ENCODE results near the gene ESYT1.
A peak's percentile ranks its signal among the peaks of the same experiment; 100 is the strongest.

The ESYT1 gene

DNA sequence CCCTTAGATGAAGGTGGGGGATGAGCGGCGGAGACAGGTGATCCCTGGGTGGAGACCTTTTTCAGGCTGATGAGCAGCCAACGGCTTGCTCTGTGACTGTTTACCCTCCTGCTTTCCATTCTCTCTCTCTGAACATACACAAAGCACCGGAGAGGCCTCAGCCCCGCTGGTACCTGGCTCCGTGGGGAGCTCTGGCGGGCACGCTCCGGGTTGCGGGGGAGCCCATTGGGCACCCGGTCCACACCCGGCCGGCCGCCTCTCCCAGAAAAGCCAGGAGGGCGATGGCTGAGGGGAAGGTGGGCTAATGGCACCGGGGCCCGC lies 60.7 kb downstream of the ESYT1 start:
- peak; percentile 29 for DNase-seq (ENCODE audit: low read depth)

DNA sequence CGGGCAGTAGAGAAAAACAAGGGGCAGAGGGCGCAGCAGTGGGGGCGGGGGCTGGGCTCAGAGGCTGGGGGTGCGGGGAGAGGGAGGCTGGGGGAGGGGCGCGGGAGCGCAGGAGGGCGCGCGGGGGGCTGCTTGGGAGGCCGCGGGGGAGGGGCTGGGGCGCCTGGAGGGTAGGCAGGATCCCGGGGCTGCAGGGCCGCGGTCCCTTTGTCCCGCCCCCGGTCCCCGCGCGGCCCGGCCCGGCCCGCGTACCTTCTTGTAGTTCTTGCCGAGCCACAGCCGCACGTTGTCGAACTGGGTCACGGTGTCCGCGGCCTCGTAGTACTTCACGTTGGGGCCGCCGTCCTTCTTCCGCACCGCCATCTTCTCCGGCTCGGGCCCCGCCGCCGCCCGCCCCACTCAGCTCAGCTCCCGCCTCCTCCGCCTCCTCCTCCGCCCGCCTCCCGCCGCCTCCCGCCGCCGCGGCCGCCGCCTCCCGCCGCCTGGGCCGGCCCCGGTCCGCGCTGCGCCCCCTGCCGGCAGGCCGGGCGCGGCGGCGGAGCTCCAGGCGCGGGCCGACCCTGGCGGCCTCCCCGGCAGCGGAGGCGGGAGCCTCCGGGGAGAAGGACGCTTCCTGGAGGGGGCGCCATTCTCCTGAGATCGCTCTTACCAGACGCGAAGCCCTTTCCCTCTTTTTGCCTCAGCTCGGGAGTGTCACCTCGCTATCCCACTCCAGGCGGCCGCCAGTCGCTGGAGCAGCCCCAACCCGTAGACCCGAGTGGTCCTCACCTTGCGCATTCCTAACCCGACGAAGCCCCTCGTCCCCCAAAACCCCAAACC lies 61.2 kb downstream of the ESYT1 start, which contains the start of gene SMARCC2:
TSS of gene SMARCC2 (minus strand) at position 385 of the 819 bp plus-strand sequence. CDS start at position 363, 22 bp downstream.
- peak; percentile 92 for DNase-seq (ENCODE audit: low read depth)

DNA sequence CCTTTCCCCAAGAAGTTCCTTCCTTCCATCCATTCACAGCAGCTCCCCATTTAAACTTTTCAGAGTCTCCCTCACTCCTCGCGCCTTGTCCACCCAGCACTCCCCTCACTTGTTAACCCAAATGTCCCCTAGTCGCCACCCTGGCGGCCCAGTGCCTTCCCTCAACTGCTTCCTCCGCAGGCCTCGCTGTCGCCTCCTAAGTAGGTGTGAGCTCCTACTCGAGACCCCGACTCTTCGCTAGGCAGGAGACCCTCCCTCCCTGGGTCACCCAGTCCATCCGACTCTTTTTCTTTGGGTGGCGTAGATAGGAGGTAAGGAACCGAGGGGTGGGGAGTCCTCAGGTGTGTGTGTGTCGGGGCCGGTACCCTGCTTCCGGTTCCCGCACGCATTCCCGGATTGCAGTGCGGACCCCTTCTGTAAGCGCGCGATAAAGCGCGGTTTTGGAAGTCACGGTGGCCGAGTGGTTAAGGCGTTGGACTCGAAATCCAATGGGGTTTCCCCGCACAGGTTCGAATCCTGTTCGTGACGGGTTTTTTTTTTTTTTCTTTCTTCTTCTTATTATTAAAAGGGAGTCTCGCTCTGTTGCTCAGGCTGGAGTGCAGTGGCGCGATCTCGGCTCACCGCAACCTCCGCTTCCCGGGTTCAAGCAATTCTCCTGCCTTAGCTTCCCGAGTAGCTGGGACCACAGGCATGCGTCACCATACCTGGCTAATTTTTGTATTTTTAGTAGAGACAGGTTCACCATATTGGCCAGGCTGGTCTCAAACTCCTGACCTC lies 62.0 kb downstream of the ESYT1 start:
- DNase-seq (ENCODE audit: low read depth), result peak; percentile 87

DNA sequence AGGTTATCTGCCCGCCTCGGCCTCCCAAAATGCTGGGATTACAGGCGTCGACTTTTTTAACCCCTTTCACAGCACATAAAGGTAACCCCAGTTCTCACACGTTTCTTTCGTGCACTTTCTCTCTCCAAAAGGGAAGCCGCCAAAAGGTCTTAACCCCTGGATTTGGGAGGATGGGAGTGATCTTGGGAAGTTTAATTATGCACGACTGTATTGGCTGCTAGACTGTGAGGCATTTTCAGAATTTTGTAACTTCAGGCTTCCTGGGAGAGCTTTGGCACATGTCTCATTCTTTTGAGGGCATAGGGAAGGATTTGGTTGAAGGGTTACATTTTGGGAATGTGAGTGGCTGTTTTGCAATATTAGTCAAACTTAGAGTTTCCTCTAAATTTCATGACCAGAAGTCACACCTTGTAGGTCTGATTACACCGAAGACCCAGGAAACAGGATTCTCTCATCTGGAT lies 62.7 kb downstream of the ESYT1 start:
- no peak for DNase-seq (ENCODE audit: low read depth)

DNA sequence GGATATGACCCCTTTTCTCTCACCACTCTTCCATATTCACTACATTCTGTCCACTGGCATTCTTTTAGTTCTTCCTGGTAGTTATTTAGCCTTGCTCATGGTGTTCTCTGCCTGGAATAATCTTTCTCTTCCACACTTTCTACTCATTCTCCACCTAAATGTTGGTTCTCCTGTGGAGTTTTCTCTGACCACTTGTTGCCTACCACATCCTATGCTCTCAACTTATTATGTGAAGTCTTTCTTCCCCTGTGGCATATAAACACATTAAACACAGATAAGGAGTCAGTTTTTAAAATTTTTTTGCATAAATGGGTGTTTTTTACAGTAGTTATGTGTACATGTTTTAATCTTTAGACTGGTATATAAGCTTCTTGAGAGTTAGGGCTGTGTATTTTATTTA lies 64.5 kb downstream of the ESYT1 start:
- no peak for DNase-seq (ENCODE audit: low read depth)

DNA sequence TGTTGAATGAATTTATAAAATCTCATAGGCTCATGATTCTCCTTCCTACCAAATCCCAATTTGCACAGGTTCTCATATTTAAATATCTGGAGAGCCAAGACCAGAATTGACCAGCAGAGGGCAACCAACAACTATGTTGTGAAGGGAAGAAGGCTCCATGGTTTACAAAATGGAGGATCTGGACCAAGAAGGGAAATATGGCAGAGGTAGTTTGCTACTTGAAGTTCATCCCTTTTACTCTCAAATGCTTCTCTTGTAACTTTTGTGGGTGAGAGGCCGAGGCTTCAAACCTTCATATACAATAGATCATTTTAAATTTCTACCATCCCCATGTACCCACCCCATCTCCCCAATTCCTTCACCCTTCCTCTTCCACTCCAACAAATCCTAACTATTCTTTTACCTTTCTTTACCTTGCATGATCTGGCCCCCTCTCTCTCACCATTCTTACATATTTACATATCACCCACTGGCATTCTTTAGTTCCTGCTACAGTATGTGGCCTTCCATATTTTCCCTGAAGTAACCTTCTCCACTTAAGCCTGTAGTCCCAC lies 65.0 kb downstream of the ESYT1 start:
- peak; percentile 93 for DNase-seq (ENCODE audit: low read depth)

All from ELR (cell line).